GM12874 (cell line): ENCODE measurements around the gene CLDN20.

Experiments
- TF ChIP-seq, protein P1 (sequence below): IDR thresholded peaks from 2 replicates; pipeline ENCODE4 v1.5.1; 2011; ENCODE audit warnings: low read depth, mild to moderate bottlenecking, control low read depth, low read length, moderate library complexity; ENCODE audit not compliant: insufficient read depth

Gene CLDN20

DNA sequence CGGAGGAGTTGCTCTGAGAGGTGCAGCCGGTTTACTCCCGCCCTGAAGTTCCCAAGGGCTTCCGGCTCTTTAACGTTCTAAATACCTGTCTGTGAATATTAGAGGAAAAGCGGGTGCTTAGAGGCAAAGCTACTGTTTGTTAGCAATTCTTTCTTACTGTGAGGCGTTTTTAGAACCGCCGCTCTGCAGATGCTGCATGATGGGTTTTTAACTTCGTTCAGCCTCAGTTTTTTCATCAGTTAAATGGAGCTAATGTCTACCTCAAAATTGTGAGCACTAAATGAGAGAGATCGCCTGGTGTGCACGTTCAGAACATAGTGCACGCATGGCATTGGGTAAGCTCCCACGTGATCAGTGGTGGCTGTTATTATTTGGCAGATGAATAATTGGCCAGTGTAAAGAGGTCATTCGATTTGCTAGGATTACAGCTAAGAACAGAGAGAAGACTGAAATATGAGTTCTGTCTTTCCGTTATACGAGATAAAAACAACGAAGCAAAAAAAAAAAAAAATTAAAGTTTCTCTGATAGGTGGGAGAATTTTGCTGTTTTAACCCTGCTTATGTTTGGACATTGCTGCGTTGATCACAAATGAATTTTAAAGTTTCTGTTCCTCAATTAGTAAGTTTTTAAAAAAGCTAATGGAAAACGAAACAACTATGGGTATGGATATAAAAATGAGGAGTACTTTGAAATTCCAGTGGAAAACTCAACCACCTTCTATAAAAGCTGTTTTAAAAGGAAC is 51.1 kb downstream of the CLDN20 start:
- TF ChIP-seq, protein P1, sequence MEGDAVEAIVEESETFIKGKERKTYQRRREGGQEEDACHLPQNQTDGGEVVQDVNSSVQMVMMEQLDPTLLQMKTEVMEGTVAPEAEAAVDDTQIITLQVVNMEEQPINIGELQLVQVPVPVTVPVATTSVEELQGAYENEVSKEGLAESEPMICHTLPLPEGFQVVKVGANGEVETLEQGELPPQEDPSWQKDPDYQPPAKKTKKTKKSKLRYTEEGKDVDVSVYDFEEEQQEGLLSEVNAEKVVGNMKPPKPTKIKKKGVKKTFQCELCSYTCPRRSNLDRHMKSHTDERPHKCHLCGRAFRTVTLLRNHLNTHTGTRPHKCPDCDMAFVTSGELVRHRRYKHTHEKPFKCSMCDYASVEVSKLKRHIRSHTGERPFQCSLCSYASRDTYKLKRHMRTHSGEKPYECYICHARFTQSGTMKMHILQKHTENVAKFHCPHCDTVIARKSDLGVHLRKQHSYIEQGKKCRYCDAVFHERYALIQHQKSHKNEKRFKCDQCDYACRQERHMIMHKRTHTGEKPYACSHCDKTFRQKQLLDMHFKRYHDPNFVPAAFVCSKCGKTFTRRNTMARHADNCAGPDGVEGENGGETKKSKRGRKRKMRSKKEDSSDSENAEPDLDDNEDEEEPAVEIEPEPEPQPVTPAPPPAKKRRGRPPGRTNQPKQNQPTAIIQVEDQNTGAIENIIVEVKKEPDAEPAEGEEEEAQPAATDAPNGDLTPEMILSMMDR, result no peak

DNA sequence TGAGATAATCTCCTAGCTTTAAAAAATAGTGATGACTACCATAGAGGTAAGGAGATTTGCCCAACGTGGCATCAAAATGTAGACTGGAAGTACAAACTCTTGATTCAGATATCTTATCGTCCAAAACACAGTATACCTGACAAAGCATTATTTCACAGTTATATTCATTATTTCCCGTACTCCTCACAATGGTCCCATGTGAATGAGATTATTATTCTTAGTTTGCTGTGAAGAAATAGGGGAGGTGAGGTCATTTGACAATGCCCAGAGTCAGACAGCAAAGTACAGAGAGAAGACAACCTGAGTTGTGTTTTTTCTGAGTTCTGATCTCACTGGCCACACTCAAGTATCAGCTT is 51.7 kb downstream of the CLDN20 start:
- TF ChIP-seq, protein P1, result no peak

GRCh38 chr6:155316419-155316818 is 52.6 kb downstream of the CLDN20 start:
- TF ChIP-seq, protein P1, result no peak

GRCh38 chr6:155317186-155317585 is 53.4 kb downstream of the CLDN20 start:
- TF ChIP-seq, protein P1, result no peak

GRCh38 chr6:155319902-155320301 is 56.1 kb downstream of the CLDN20 start:
- TF ChIP-seq, protein P1, result no peak

DNA sequence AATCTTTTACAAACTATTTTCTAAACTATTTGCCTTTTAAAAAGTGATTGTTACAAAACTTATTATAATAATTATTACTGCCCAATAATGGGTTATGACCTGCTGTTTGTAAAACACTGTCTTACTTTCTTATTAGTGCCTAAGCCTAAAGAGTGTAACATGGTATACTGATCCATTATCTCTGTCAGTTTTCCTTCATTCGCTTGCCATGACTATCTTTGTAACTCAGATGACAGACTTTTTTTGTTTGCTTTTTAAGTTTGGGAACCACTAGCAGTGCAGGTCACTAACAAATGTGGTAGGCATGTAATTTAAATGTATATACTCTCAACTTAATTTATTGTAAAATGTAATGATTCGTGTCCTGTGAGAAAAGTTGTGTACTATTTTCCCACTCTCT is 60.4 kb downstream of the CLDN20 start:
- TF ChIP-seq, protein P1, result no peak

DNA sequence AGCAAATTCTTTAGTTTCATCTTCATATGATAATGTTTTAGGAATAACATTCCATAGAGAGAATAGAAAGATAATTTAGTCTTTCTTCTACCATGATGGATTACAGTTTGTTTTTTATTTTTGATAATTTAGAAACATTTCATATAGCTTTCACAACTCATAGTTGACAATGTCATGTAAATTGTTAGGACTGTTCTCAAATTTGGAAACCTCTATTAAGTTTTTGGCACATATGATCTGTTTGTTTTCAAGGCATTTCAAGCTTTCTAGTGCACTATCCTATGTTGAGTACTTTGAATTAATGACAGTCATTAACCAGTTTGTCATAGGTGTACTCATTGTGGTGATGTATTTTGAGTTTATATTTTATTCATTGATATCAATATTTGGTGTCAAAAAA is 61.2 kb downstream of the CLDN20 start:
- TF ChIP-seq, protein P1, result no peak
